Measurements from ENCODE around the gene RIOX2.

- TF ChIP-seq POLR2AphosphoS5 (IDR thresholded peaks at IDR 0.05; ENCODE audit: low read depth) = no peak
- TF ChIP-seq, protein P1, sequence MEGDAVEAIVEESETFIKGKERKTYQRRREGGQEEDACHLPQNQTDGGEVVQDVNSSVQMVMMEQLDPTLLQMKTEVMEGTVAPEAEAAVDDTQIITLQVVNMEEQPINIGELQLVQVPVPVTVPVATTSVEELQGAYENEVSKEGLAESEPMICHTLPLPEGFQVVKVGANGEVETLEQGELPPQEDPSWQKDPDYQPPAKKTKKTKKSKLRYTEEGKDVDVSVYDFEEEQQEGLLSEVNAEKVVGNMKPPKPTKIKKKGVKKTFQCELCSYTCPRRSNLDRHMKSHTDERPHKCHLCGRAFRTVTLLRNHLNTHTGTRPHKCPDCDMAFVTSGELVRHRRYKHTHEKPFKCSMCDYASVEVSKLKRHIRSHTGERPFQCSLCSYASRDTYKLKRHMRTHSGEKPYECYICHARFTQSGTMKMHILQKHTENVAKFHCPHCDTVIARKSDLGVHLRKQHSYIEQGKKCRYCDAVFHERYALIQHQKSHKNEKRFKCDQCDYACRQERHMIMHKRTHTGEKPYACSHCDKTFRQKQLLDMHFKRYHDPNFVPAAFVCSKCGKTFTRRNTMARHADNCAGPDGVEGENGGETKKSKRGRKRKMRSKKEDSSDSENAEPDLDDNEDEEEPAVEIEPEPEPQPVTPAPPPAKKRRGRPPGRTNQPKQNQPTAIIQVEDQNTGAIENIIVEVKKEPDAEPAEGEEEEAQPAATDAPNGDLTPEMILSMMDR (IDR thresholded peaks at IDR 0.05; ENCODE audit: insufficient read depth, low read length) = no peak
- no peak for TF ChIP-seq REST (IDR thresholded peaks at IDR 0.05; ENCODE audit: insufficient replicate concordance, low read depth)
- TF ChIP-seq GABPA (IDR thresholded peaks at IDR 0.05; ENCODE audit: low read depth) = no peak
- no peak for TF ChIP-seq SPI1 (IDR thresholded peaks at IDR 0.05; ENCODE audit: borderline replicate concordance, low read depth)
Measured at GRCh38 chr3:98014268-98014585, 42.0 kb upstream of the RIOX2 start.
